K562 (cell line): ENCODE data around the gene ZFAND3. TPM values are rescaled to one million over a fixed set of nuclear protein-coding genes. Genes with fewer than 3 reads are reported as not detected.
A peak's percentile ranks its signal among the peaks of the same experiment; 100 is the strongest.

Experiments
- ATAC-seq: fragments of 200-7000 bp; cut with Tn5 transposase; 3 replicates; pipeline ENCODE4 v1.9.1; 2020; ENCODE audit warnings: moderate library complexity
- BruUV-seq: library from RNA; stranded (reverse); fragments of 400-500 nt; replicated peaks from 2 replicates; lab custom pipeline; 2021; lab: Mats Ljungman, UMichigan
- CTCF ChIA-PET: fragments of 300-600 bp; formaldehyde crosslinking; extraction: SDS; loops from one replicate; lab custom pipeline; 2021; ENCODE audit warnings: low intra/inter-chr PET ratio; lab: Yijun Ruan, JAX
- POLR2A ChIA-PET: fragments of 300-600, 350-650 bp; sonication (Branson Sonifier 250); formaldehyde crosslinking; extraction: SDS; loops from one replicate; lab custom pipeline; 2021; ENCODE audit warnings: antibody characterized with exemption, inconsistent platforms; lab: Yijun Ruan, JAX
- DNase-seq, 4 experiments: peaks; one replicate each; pipeline versions ENCODE4 v3.0.0 to v3.0.0-alpha.2; 2011 to 2018; ENCODE audit warnings: low spot score in 3 of 4, mixed read lengths in 3 of 4; ENCODE audit errors: extremely low read depth in 1 of 4
- FAIRE-seq: peaks from 2 replicates; lab custom pipeline; 2011; peaks lifted over from hg19 to GRCh38; lab: Jason Lieb, UNC
- H2AFZ ChIP-seq: 2 replicates; pipeline ENCODE4 v1.6.0; 2011; ENCODE audit warnings: low read depth, low read length, control low read depth, inconsistent platforms
- H3K27ac ChIP-seq: fragments of 200-600 bp; 3 replicates; pipeline ENCODE4 v1.8.0; 2011; ENCODE audit warnings: low read depth, mild to moderate bottlenecking, control low read depth, inconsistent platforms, low read length, moderate library complexity, mixed read lengths; ENCODE audit errors: extremely low read depth
- H3K27me3 ChIP-seq, 2 experiments: fragments of 300-600 bp in 1 of 2; 2 replicates in 1 of 2; 3 replicates in 1 of 2; pipeline versions ENCODE4 v1.6.0 to v1.8.0; 2011; ENCODE audit warnings: inconsistent platforms in 2 of 2, low read length in 2 of 2, mild to moderate bottlenecking in 1 of 2, mixed read lengths in 1 of 2, moderate library complexity in 1 of 2; ENCODE audit not compliant: control insufficient read depth in 2 of 2, insufficient read depth in 2 of 2
- H3K36me3 ChIP-seq: fragments of 300-600 bp; 3 replicates; pipeline ENCODE4 v1.8.0; 2011; ENCODE audit warnings: mild to moderate bottlenecking, low read length, inconsistent platforms; ENCODE audit not compliant: control insufficient read depth, insufficient read depth
- H3K4me1 ChIP-seq, 2 experiments: fragments of 200-600 bp in 1 of 2; replicated peaks in 1 of 2; 2 replicates in 1 of 2; 3 replicates in 1 of 2; pipeline versions ENCODE4 v1.5.1 to v1.8.0; 2011; ENCODE audit warnings: inconsistent platforms in 2 of 2, low read length in 2 of 2, mild to moderate bottlenecking in 1 of 2, mixed read lengths in 1 of 2, moderate library complexity in 1 of 2; ENCODE audit not compliant: control insufficient read depth in 2 of 2, insufficient read depth in 2 of 2
- H3K4me2 ChIP-seq: 2 replicates; pipeline ENCODE4 v1.6.1; 2011; ENCODE audit warnings: low read length, control low read depth, inconsistent platforms, mixed read lengths; ENCODE audit not compliant: insufficient read depth
- H3K4me3 ChIP-seq: fragments of 200-600 bp; sonication (generic), shearing (Covaris generic); 2 replicates; pipeline ENCODE4 v1.5.1; 2016; ENCODE audit warnings: control low read depth, inconsistent platforms
- H3K79me2 ChIP-seq: fragments of 200-600 bp; 3 replicates; pipeline ENCODE4 v1.8.0; 2011; ENCODE audit warnings: low read length, inconsistent platforms; ENCODE audit not compliant: control insufficient read depth, insufficient read depth
- H3K9ac ChIP-seq, 2 experiments: 2 replicates each; pipeline versions ENCODE4 v1.6.0 to v1.6.1; 2011; ENCODE audit warnings: low read depth in 2 of 2, low read length in 2 of 2, control low read depth in 1 of 2, inconsistent platforms in 1 of 2, mild to moderate bottlenecking in 1 of 2, mixed read lengths in 1 of 2; ENCODE audit not compliant: insufficient read depth in 1 of 2
- H3K9me1 ChIP-seq: one replicate; pipeline ENCODE4 v1.6.0; 2011; ENCODE audit warnings: inconsistent platforms, mild to moderate bottlenecking, low read length, moderate library complexity; ENCODE audit not compliant: control insufficient read depth, insufficient read depth
- H3K9me3 ChIP-seq: replicated peaks from 2 replicates; pipeline ENCODE4 v1.5.1; 2011; ENCODE audit warnings: low read depth, low read length, inconsistent platforms; ENCODE audit not compliant: control insufficient read depth, insufficient read depth
- H4K20me1 ChIP-seq: replicated peaks from 2 replicates; pipeline ENCODE4 v1.6.1; 2011; ENCODE audit warnings: low read length, inconsistent platforms, mixed read lengths; ENCODE audit not compliant: control insufficient read depth, insufficient read depth
- BHLHE40 ChIP-seq: IDR thresholded peaks from 2 replicates; pipeline ENCODE4 v1.6.1; 2011; ENCODE audit warnings: low read length, improper control_type of control experiment
- CAMTA2 ChIP-seq: fragments of 250-450 bp; sonication (Bioruptor Pico); conservative IDR thresholded peaks from 2 replicates; pipeline ENCODE4 v1.5.1; 2022
- DNMT1 ChIP-seq: fragments of 450-650 bp; IDR thresholded peaks from 2 replicates; pipeline ENCODE4 v1.6.1; 2016; ENCODE audit warnings: antibody characterized with exemption, mild to moderate bottlenecking
- FIP1L1 ChIP-seq: fragments of 200-400 bp; formaldehyde crosslinking; IDR thresholded peaks from 2 replicates; pipeline ENCODE4 v1.6.1; 2018; ENCODE audit warnings: mild to moderate bottlenecking, low read depth, low read length; ENCODE audit not compliant: poor library complexity, severe bottlenecking
- HLTF ChIP-seq: fragments of 450-650 bp; IDR thresholded peaks from 2 replicates; pipeline ENCODE4 v1.6.1; 2016
- MAFK ChIP-seq: IDR thresholded peaks from 2 replicates; pipeline ENCODE4 v1.6.1; 2011; ENCODE audit warnings: low read length, improper control_type of control experiment
- NCOA6 ChIP-seq: fragments of 450-650 bp; IDR thresholded peaks from 2 replicates; pipeline ENCODE4 v1.6.1; 2017; ENCODE audit warnings: mild to moderate bottlenecking
- NFE2L1 ChIP-seq: fragments of 450-650 bp; IDR thresholded peaks from 2 replicates; pipeline ENCODE4 v1.6.1; 2016; ENCODE audit warnings: missing genetic modification characterization, low read depth, mild to moderate bottlenecking, missing compliant biosample characterization, moderate library complexity, borderline replicate concordance
- RAD21 ChIP-seq, 2 experiments: fragments of 250-450 bp in 1 of 2; fragments of 450-650 bp in 1 of 2; sonication (Bioruptor Pico) in 1 of 2; formaldehyde crosslinking in 1 of 2; IDR thresholded peaks in 1 of 2; conservative IDR thresholded peaks in 1 of 2; 2 replicates each; pipeline versions ENCODE4 v1.4.0 to v1.8.0; 2020 to 2022; ENCODE audit warnings: mild to moderate bottlenecking in 2 of 2, moderate library complexity in 1 of 2
- THRAP3 ChIP-seq: fragments of 450-650 bp; IDR thresholded peaks from 2 replicates; pipeline ENCODE4 v1.6.1; 2016; ENCODE audit warnings: mild to moderate bottlenecking, inconsistent platforms, borderline replicate concordance
- WGBS: fragments of 100-300 bp; shearing (Covaris generic); methylation state at CpG from one replicate; pipeline ENCODE4 v1.1.6; 2016; ENCODE audit warnings: low coverage, mixed read lengths; ENCODE audit not compliant: insufficient coverage; ENCODE audit errors: missing lambda C conversion rate; 5-methylcytosine and 5-hydroxymethylcytosine counted together
- in situ Hi-C: fragments of 300-500 bp; cut with MboI; formaldehyde crosslinking; loops from 4 replicates; pipeline ENCODE4 v1.15.0; 2018; ENCODE audit warnings: inconsistent platforms, mixed read lengths
- intact Hi-C: fragments of 100-400 bp; cut with micrococcal nuclease; formaldehyde crosslinking; loops from 2 replicates; pipeline ENCODE4 v1.14.2; 2022
- polyA plus RNA-seq, 8 experiments: library from polyadenylated mRNA; depleted of rRNA in 4 of 8; stranded (reverse) in 5 of 8; unstranded in 3 of 8; fragments of >200 nt; fragmentation: Nextera tagmentation in 2 of 8; fragmentation: Illumina TruSeq in 1 of 8; extraction: Ambion mirVana in 2 of 8; extraction: Trizol in 1 of 8; gene quantifications; 2 replicates each; pipeline versions ENCODE4 v1.2.1 to v1.2.3, GENCODE V29; 2011 to 2014; ENCODE audit warnings: inconsistent platforms in 1 of 8, missing spikeins in 1 of 8
- total RNA-seq, 7 experiments: library from RNA; depleted of rRNA in 6 of 7; stranded (reverse); fragments of >200 nt in 6 of 7; fragmentation: Illumina TruSeq in 2 of 7; extraction: Trizol in 2 of 7; gene quantifications; 2 replicates each; pipeline versions ENCODE4 v1.2.1 to v1.2.3, GENCODE V29; 2011 to 2021; ENCODE audit warnings: low replicate concordance in 1 of 7
- TF ChIP-seq, protein P1 (sequence below): sonication (generic); formaldehyde crosslinking; IDR thresholded peaks from 2 replicates; pipeline ENCODE4 v1.8.1; 2022; ENCODE audit warnings: missing genetic modification reagents
- TF ChIP-seq, protein P2 (sequence below): sonication (generic); formaldehyde crosslinking; IDR thresholded peaks from 2 replicates; pipeline ENCODE4 v1.4.0; 2020; ENCODE audit warnings: mild to moderate bottlenecking, missing genetic modification reagents
- TF ChIP-seq, protein P3 (sequence below), 3 experiments: IDR thresholded peaks in 2 of 3; conservative IDR thresholded peaks in 1 of 3; 2 replicates each; pipeline ENCODE4 v1.5.1; 2011 to 2012; ENCODE audit warnings: low read length in 3 of 3, mild to moderate bottlenecking in 3 of 3, control low read depth in 2 of 3, improper control_type of control experiment in 1 of 3, inconsistent platforms in 1 of 3, low read depth in 1 of 3, mixed read lengths in 1 of 3, moderate library complexity in 1 of 3; ENCODE audit not compliant: insufficient read depth in 2 of 3
- TF ChIP-seq, protein P4 (sequence below): sonication (generic); formaldehyde crosslinking; IDR thresholded peaks from 2 replicates; pipeline ENCODE4 v1.8.1; 2023; ENCODE audit warnings: mild to moderate bottlenecking, missing genetic modification reagents

ZFAND3 gene
- total and polyA plus RNA-seq, 9 of the 15 experiments (the other 6 are each of a cell fraction or from before 2014, with no cell fraction given): 0.81 to 26.6 (median 11.8) TPM

DNA sequence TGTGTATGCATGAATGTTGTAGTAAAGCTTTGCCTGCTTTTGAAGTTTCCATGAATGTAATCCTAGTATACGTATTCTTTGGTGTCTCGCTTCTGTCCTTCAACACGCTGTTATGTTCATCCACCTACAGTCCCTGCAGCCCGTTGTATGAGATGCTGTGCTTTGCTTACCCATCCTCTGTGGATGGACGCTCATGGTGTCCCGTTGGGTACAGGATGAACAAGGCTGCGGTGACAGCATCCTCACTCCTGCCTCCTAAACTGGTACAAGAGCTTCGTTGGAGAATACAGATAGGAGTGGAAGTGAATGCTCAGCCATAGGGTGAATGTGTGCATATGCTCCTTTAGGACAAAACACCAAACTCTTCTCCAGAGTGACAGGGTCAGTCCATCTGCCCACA is 366.2 kb downstream of the ZFAND3 start (continued):
- TF ChIP-seq, protein P1, sequence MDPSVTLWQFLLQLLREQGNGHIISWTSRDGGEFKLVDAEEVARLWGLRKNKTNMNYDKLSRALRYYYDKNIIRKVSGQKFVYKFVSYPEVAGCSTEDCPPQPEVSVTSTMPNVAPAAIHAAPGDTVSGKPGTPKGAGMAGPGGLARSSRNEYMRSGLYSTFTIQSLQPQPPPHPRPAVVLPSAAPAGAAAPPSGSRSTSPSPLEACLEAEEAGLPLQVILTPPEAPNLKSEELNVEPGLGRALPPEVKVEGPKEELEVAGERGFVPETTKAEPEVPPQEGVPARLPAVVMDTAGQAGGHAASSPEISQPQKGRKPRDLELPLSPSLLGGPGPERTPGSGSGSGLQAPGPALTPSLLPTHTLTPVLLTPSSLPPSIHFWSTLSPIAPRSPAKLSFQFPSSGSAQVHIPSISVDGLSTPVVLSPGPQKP: no peak
- TF ChIP-seq DNMT1 (no peak), NFE2L1 (tag) (no peak), FIP1L1 (no peak)
- TF ChIP-seq, all 486 proteins: peak for 0

DNA sequence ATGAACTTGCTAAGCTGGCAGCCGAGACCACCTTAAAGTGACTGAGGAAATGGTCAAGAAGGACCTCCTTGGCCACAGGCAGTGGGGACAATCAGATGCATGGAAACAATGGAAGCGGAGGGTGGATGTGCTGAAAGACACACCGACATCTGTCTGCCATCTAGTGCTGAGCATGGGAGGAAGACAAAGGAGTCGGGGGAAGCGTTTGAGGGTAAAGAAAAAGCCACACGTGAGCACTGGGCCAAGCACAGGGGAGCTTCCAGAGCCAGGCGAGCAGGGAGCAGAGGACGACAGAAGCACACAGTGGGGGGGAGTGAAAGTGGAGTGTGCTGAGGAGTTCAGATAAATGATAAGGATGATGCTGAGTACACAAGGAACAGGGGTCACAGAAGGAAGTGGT is 367.8 kb downstream of the ZFAND3 start:
- no peak for FAIRE-seq
- no peak overlapping the region for H2AFZ ChIP-seq
- TF ChIP-seq MAFK (no peak), THRAP3 (no peak), NCOA6 (no peak), RAD21 (CRISPR knock-in tag; conservative IDR thresholded peaks at IDR 0.05 in 1 of 2, IDR thresholded peaks at IDR 0.05 in 1 of 2) (peak in 1 of 2 experiments; percentile 36; a peak in 2 of 4 replicates), CAMTA2 (CRISPR knock-in tag) (no peak), HLTF (no peak), BHLHE40 (0 out of 2 replicates have a peak, but pooled peaks have one; percentile 14)
- TF ChIP-seq, protein P2, sequence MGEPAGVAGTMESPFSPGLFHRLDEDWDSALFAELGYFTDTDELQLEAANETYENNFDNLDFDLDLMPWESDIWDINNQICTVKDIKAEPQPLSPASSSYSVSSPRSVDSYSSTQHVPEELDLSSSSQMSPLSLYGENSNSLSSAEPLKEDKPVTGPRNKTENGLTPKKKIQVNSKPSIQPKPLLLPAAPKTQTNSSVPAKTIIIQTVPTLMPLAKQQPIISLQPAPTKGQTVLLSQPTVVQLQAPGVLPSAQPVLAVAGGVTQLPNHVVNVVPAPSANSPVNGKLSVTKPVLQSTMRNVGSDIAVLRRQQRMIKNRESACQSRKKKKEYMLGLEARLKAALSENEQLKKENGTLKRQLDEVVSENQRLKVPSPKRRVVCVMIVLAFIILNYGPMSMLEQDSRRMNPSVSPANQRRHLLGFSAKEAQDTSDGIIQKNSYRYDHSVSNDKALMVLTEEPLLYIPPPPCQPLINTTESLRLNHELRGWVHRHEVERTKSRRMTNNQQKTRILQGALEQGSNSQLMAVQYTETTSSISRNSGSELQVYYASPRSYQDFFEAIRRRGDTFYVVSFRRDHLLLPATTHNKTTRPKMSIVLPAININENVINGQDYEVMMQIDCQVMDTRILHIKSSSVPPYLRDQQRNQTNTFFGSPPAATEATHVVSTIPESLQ (CRISPR knock-in tag): no peak
- TF ChIP-seq, protein P3, sequence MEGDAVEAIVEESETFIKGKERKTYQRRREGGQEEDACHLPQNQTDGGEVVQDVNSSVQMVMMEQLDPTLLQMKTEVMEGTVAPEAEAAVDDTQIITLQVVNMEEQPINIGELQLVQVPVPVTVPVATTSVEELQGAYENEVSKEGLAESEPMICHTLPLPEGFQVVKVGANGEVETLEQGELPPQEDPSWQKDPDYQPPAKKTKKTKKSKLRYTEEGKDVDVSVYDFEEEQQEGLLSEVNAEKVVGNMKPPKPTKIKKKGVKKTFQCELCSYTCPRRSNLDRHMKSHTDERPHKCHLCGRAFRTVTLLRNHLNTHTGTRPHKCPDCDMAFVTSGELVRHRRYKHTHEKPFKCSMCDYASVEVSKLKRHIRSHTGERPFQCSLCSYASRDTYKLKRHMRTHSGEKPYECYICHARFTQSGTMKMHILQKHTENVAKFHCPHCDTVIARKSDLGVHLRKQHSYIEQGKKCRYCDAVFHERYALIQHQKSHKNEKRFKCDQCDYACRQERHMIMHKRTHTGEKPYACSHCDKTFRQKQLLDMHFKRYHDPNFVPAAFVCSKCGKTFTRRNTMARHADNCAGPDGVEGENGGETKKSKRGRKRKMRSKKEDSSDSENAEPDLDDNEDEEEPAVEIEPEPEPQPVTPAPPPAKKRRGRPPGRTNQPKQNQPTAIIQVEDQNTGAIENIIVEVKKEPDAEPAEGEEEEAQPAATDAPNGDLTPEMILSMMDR (IDR thresholded peaks at IDR 0.05 in 2 of 3, conservative IDR thresholded peaks at IDR 0.05 in 1 of 3; ENCODE audit: insufficient read depth in 2 of 3, low read depth in 1 of 3, low read length in 3 of 3): peak in 1 of 3 experiments; percentile 22; a peak in 1 of 6 replicates
- TF ChIP-seq, protein P4, sequence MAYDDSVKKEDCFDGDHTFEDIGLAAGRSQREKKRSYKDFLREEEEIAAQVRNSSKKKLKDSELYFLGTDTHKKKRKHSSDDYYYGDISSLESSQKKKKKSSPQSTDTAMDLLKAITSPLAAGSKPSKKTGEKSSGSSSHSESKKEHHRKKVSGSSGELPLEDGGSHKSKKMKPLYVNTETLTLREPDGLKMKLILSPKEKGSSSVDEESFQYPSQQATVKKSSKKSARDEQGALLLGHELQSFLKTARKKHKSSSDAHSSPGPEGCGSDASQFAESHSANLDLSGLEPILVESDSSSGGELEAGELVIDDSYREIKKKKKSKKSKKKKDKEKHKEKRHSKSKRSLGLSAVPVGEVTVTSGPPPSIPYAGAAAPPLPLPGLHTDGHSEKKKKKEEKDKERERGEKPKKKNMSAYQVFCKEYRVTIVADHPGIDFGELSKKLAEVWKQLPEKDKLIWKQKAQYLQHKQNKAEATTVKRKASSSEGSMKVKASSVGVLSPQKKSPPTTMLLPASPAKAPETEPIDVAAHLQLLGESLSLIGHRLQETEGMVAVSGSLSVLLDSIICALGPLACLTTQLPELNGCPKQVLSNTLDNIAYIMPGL: no peak
- H3K4me1 ChIP-seq: no peaks in the 10 kb centered on the region
- H4K20me1 ChIP-seq: peaks cover 16% of the 10 kb centered on the region
- intact Hi-C loops (no loop called here), in situ Hi-C loops (no loop called here)
- H3K36me3 ChIP-seq: no peaks in the 10 kb centered on the region
- no peaks in the 10 kb centered on the region for H3K79me2 ChIP-seq
- H3K27ac ChIP-seq: no peak overlapping the region
- BruUV-seq: no TSS peak
- H3K9me1 ChIP-seq: no peaks in the 10 kb centered on the region
- POLR2A ChIA-PET: interaction anchor here (0.6 to 3.7 kb wide), 3 partner anchors 11 to 1422 kb away, joined by 3 to 13 read pairs (median 6); no protein-coding TSS in a partner anchor
- WGBS: under 1% methylated on average over 8 of the region's 8 CpGs
- H3K4me3 ChIP-seq: no peak overlapping the region
- H3K9me3 ChIP-seq: no peaks in the 10 kb centered on the region
- H3K9ac ChIP-seq: no peak overlapping the region; a peak in 1 of 4 replicates
- H3K27me3 ChIP-seq: peaks cover 32 to 63% of the 10 kb centered on the region in 2 experiments
- DNase-seq: peak in 1 of 4 experiments; percentile 16
- no peak overlapping the region for H3K4me2 ChIP-seq
- CTCF ChIA-PET: no interaction called here
- peak; percentile 59 for ATAC-seq
